Right ventricle myocardium superior (tissue), 1 donor: Measurements from ENCODE around the gene MMP17. TPM values are rescaled to one million over a fixed set of nuclear protein-coding genes. Genes with fewer than 3 reads are reported as not detected.

ENCODE experiments used
- ATAC-seq: fragments of 200-7000 bp; cut with Tn5 transposase; one replicate; pipeline ENCODE4 v1.9.1; 2020; ENCODE audit warnings: mild to moderate bottlenecking; ENCODE audit not compliant: poor library complexity
- DNase-seq: peaks from one replicate; pipeline ENCODE4 v3.0.0-alpha.2; 2020
- intact Hi-C: fragments of 100-400 bp; cut with DNase I; formaldehyde crosslinking; loops from one replicate; pipeline ENCODE4 v1.11.2; 2022
- total RNA-seq: library from RNA; stranded (reverse); fragmentation: NEBNext Ultra II Directional; extraction: Animal tissue kit (Norgen Biotek cat#: 25700); gene quantifications from one replicate; pipeline ENCODE4 v1.2.1, GENCODE V29; 2021
- donor health status: DM: no; HTN: yes; CAD: no; lungs with severe emphysema.

Gene MMP17
- total RNA-seq, 1 donor from 2014 or later = 1.3 TPM

- ATAC-seq = no peak
- intact Hi-C loops = no loop called here
- no peak for DNase-seq
These were observed 12.6 kb downstream of the MMP17 start for GRCh38 chr12:131840643-131841416.

- ATAC-seq (no peak), DNase-seq (no peak)
- intact Hi-C loops = no loop called here
These were observed 13.4 kb downstream of the MMP17 start for GRCh38 chr12:131841547-131841946.

GRCh38 chr12:131842169-131842568, 14.0 kb downstream of the MMP17 start:
- no peak for ATAC-seq
- no peak for DNase-seq
- intact Hi-C loops = no loop called here

- intact Hi-C loops = no loop called here
- ATAC-seq (no peak), DNase-seq (no peak)
These were observed 15.3 kb downstream of the MMP17 start for GRCh38 chr12:131843527-131843926.

GRCh38 chr12:131844140-131844539, 15.9 kb downstream of the MMP17 start:
- intact Hi-C loops = no loop called here
- ATAC-seq (no peak), DNase-seq (no peak)

GRCh38 chr12:131844656-131845055, 16.5 kb downstream of the MMP17 start:
- DNase-seq (no peak), ATAC-seq (no peak)
- intact Hi-C loops = no loop called here

- intact Hi-C loops = no loop called here
- ATAC-seq (no peak), DNase-seq (no peak)
These were observed 16.9 kb downstream of the MMP17 start for GRCh38 chr12:131845121-131845520.

- DNase-seq = no peak
- ATAC-seq = no peak
- intact Hi-C loops = no loop called here
These were observed 19.3 kb downstream of the MMP17 start for GRCh38 chr12:131847456-131847855.

GRCh38 chr12:131848753-131849152, 20.6 kb downstream of the MMP17 start:
- DNase-seq (no peak), ATAC-seq (no peak)
- intact Hi-C loops = no loop called here

GRCh38 chr12:131849700-131850553, 21.7 kb downstream of the MMP17 start:
- DNase-seq (no peak), ATAC-seq (no peak)
- intact Hi-C loops = no loop called here

- no peak for DNase-seq
- ATAC-seq = no peak
- intact Hi-C loops = no loop called here
These were observed 22.8 kb downstream of the MMP17 start for GRCh38 chr12:131850856-131851559.

- DNase-seq = no peak
- intact Hi-C loops = no loop called here
- ATAC-seq = no peak
These were observed 23.8 kb downstream of the MMP17 start for GRCh38 chr12:131851741-131852550.

- ATAC-seq (no peak), DNase-seq (no peak)
These were observed 24.5 kb downstream of the MMP17 start for GRCh38 chr12:131852551-131853299.

GRCh38 chr12:131853832-131854797, 25.9 kb downstream of the MMP17 start:
- intact Hi-C loops = no loop called here
- no peak for DNase-seq
- ATAC-seq = no peak

More at GRCh38 chr12:131852551-131853299, 24.5 kb downstream of the MMP17 start:
- intact Hi-C loops = no loop called here

GRCh38 chr12:131854861-131855476, 26.8 kb downstream of the MMP17 start:
- ATAC-seq (no peak), DNase-seq (no peak)
- intact Hi-C loops = no loop called here

GRCh38 chr12:131855521-131856142, 27.4 kb downstream of the MMP17 start:
- DNase-seq = no peak
- no peak for ATAC-seq
- intact Hi-C loops = no loop called here
